GM19240 (cell line): Measurements from ENCODE around the gene MYO1G.

ENCODE experiments used
- DNase-seq: peaks from one replicate; pipeline ENCODE4 v3.0.0; 2011; ENCODE audit warnings: low spot score; ENCODE audit not compliant: insufficient read length

Gene MYO1G

GRCh38 chr7:44967571-44968446 lies 11.0 kb downstream of the MYO1G start:
- DNase-seq: no peak

DNA sequence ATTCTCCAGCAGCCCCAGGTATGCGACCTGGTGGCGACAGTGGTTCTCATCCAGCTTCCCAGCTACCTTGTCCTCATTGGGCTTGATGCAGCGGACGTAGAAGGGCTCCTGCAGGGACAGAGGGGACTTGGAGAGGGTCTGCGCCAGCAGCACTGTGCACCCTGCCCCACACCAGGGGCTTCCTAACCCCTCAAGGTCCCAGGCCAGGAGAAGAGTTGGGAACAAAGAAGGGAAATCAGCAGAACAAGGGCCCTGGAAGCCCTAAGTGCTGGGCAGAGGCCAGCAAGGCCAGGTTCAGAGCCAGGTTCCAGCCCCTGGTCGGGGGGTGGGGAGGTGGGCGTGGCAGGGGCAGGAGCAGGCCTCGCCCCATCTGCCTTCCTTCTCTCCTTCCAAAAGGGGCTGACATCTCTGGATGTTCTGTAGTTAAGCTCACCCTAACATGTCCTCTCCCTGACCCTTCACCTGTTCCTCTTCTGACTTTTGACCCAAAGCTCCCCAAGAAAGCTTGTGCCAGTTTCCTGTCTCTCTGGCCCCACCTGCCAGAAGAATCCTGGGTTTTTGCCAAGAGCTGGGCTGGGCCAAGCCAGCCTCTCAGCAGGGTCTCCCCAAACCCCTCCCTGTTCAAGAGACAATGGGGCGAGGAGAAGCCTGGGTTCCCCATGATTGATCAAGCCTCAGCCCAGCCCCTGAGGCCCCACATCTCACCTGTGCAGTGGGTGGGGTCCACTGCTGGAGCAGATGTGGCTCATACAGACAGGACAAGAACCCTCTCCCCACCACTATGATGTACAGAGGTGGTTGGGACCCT lies 11.9 kb downstream of the MYO1G start:
- DNase-seq: no peak

DNA sequence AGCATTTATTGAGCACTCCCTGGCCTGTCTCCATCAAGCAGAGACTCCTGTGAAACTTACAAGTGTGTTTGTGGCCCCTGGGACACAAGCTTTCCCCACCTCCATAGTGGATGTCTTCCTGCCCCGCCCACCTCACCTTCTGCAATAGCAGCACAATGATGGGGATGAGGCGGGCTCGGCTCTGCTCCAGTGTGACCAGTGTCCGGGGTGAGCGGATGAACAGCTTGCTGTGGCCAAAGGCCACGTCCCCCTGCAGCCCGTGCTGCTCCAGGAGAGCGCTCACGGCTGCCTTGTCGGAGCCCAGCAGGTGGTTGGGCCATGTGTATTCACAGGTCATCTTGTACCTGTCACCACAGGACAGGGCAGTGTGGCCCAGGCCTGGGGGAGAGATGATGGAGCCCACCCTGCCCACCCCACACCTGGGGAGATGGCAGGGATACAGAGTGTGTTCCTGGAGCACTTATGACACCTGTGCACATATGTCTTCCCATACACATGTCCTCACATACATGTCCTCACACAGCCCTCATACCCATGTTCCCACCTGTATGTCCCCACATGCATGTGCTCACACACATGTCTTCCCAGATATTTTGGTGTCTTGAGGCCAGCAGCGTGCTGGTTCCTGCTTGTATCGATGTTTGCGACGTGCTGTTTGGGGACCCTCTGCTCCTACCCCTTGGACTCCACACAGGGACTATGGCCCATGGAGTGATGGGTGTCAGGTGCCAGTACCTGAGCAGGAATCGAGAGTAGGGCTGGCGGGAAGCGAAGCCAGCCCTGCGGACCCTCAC lies 12.7 kb downstream of the MYO1G start:
- DNase-seq: no peak

DNA sequence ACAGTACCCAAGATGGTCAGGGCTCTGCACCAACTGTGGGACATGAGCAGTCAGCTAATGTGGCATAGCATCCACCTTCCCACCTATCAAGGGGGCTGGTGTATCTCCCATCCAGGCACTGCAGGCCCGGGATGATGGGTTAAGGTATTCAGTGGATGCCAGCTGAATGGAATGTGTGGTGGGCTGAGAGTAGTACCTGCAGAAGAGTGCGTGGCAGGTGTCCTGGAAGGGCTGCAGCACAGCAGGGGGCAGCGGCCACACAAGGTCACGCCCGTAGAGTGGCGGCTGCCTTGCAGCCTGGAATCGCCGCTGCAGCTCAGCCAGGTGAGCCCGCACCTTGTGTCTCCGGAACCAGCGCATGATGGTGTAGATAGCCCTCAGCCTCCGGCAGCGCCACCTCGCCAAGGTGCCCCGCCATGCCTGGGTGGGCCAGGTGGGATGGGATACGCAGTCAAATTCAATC lies 13.3 kb downstream of the MYO1G start:
- DNase-seq: no peak

GRCh38 chr7:44964831-44965440 lies 13.9 kb downstream of the MYO1G start:
- no peak for DNase-seq

GRCh38 chr7:44964384-44964830 lies 14.4 kb downstream of the MYO1G start:
- no peak for DNase-seq

GRCh38 chr7:44963364-44964290 lies 15.2 kb downstream of the MYO1G start:
- DNase-seq: no peak

- no peak for DNase-seq
These were observed 16.1 kb downstream of the MYO1G start for GRCh38 chr7:44962483-44963251.

DNA sequence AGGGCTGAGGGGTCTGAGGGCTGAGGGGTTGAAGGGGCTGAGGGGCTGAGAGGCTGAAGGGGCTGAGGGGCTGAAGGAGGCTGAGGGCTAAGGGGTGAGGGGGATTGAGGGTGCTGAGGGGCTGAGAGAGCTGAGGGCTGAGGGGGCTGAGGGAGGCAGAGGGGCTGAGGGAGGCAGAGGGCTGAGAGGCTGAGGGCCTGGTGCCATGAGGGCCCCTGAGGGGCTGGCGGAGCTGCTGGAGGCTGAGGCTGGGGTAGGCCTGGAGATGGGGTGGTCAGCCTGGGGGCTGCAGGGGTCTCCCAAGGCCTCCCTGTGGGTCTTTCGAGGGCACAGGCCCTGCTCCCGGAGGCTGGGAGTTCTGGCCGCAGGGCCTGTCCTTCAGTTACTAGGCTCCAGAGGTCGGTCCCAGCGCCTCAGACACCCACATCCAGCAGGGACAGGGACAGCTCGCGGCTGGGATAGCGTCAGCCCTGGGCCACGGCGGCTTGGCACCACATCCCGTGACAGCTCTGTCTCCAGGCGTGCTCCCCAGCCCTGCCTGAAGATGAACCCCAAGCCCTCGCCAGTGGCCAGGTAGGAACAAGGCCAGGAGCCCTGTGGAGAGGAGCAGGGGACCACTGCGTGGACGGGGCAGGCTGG lies 16.9 kb downstream of the MYO1G start:
- DNase-seq: no peak

DNA sequence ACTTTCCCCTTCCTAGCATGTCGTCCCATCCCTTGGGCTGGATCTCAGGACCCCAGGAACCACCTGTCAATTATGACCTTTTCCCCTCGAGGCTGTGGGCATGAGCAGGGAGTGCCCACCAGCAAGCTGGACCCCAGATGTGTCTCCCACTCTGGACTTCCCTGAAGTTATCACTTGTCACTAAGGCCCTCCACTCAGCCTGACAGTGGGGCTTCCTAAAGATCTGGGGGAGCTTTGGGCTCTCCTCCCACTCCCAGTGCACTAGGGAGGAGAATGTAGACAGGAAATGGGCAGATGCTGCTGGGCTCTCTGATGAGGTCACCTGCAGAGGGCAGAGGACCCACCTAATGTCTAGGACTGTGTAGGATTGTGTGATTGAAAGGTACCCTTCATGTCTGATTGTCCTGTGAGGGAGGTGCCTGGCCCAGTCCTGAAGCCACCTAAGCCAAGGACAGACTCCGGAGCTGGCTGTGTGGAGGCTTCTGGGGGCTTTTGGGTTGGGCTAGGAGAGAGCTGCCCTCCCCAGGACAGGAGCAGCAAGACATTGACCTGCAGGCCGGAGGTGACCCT lies 18.7 kb downstream of the MYO1G start:
- no peak for DNase-seq

DNA sequence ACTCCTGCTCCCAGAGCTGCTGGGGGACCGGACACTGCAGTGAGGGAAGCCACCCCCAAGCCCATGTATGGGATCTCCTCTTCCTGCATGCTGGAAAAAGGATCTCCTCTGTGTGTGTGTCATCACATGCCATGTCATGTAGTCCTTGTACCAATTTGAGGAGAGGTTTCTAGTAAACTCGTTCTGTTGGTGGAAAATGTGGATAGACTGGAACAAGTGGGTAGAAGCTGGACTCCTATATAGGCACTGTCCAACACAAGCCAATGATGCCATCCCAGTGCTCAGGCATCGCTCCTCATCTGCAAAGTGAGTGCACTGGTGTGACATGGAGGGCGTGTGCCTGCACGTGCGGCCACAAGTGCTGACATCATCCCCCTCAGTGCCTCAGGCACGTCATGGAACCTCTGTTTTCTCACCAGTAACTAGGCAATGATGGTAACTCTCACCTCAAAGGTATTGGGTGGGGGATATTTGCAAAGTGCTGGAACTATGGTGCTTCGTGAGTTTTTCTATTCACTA lies 19.3 kb downstream of the MYO1G start:
- DNase-seq: no peak

- DNase-seq: no peak
These were observed 20.0 kb downstream of the MYO1G start for GRCh38 chr7:44958645-44959344.

GRCh38 chr7:44956157-44956766 lies 22.6 kb downstream of the MYO1G start:
- no peak for DNase-seq

DNA sequence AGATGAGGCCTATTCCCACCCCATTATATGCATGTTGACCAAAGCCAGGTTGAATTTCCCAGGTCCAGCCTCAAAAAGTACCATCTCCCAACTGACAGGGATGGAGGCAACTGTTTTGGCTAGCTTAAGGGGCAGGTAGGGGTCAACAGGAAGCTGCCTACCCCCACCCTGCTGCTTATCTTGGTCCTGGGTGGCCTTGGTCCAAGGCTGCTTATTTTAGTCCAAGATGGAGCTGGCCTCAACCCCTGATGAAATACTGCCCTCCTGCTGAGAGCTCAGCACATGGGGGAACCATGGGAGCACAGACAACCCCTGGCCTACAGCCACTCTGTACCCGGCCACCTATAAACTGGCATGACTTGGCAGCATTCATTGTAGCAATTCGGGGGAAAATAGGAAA lies 23.1 kb downstream of the MYO1G start:
- DNase-seq: no peak

DNA sequence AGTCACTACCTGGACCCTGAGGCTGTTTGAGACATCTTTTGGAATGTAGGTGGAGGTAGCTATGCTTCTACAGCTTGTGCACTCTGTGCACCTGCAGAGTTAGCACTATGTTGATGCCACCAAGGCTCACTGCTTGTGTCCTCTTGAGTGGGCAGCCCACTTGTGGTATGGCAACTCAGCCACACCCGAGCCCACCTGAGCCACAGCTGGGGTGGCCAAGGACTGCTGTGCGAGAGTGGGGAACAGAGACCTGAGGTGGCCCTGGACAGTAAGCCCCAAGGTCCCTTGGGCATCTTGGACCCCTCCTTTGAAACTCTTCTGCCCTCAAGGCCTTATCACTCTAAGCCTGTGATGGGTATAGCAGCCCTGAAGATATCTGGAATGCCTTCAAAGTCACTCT lies 25.7 kb downstream of the MYO1G start:
- no peak for DNase-seq

DNA sequence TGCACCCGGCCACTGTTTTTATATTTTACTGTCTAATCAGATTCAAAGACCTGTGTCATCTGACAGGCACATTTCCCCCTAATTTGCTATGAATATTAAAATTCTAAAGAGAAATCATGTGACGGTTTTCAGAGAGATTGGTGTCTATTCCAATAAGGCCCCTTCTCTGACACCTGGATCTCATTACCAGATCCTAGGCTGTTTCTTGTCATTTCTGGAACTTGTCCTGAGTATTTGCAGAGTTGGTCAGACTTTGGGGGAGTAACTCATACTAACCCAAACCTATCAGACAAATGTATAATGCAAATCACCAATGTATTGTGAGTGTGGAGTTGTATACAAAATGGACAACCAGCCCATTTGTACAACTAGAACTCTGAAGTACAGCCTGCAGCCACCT lies 29.5 kb downstream of the MYO1G start:
- DNase-seq: no peak

- DNase-seq: no peak
These were observed 33.3 kb downstream of the MYO1G start for GRCh38 chr7:44945479-44945878.
